NCI-H128 (cell line): ENCODE results near the gene FAM50A.

ENCODE experiments used
- DNase-seq: peaks from one replicate; lab custom pipeline; 2025; ENCODE audit not compliant: unreplicated experiment; lab: John Stamatoyannopoulos, UW

The FAM50A gene

DNA sequence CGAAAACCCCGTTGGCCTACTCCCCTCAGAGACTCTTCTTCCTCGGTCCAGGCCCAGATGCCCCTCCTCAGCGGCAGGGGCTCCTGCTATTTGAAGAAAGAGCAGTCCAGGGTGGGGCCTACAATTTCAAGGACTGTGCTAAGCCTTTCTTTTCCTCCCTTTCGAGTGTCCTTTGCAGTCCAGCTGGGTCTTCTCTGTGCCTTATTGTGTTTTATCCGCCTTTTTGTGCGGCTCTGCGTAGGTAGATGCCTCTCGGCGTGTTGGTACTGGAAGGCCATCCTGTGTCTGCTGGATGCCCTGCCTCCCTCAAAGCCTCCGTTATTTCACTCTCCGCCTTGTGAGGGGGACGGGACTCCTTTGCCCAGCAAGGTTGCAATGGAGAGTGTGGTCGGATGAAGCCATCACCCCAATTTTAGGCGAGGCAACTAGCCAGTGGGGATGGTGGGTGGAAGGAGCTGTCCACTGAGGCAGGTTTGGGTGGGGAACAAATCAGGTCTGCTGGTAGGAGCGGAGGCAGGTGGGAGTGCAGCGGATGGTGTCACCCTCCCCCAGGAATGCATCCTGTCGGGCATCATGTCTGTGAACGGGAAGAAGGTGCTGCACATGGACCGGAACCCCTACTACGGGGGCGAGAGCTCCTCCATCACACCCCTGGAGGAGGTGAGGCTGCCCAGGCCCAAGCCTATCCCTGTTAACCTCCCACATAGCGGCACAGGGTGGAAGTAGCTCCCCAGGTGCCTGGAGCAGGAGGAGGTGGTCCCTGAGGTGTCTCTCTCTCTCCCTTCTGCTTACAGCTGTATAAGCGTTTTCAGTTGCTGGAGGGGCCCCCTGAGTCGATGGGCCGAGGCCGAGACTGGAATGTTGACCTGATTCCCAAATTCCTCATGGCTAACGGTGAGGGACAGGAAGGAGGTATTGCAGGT, 5.7 kb upstream of the FAM50A start:
- no peak for DNase-seq

DNA sequence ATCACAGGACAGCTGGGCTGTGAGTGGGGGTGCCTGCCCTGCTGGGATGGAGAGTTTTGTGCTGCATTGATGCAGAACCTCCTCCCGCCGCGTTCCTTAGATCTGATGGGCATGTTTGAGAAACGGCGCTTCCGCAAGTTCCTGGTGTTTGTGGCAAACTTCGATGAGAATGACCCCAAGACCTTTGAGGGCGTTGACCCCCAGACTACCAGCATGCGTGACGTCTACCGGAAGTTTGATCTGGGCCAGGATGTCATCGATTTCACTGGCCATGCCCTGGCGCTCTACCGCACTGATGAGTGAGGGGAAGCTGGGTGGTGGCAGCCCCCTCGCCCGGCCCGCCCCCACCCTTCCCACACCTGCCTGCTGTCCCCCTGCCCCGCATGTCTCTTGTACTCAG, 4.1 kb upstream of the FAM50A start:
- no peak for DNase-seq

DNA sequence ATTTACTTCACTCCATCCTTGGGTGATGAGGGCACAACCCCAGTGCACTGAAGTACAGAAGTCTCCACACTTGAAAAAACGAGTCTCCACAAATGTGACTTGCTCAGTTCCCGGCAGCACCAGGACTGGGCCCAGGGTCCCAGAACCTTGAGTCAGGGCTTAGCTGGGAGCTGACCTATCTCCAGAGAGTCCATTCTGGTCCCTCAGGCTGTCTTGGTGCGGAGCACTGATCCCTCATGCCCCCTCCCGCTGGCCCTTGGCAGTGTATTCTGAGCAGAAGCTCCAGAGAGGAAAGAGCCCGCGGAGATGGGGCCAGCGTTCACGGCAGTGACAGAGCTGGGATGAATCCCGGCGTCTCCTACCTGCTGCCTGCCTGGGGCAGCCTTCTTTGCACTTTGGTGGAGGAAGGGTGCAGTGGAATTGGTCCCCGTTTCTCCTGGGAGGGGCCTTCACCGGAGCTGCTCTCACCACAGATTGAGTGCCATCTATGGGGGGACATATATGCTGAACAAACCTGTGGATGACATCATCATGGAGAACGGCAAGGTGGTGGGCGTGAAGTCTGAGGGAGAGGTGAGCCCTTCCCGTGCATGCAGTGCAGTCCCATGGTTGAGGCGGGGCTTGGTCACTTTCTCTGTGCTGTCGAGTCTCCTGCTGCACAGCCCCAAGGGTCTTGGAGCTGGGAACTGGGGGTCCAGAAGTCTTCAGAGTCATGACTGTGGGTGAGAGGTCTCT, 3.2 kb upstream of the FAM50A start:
- no peak for DNase-seq

DNA sequence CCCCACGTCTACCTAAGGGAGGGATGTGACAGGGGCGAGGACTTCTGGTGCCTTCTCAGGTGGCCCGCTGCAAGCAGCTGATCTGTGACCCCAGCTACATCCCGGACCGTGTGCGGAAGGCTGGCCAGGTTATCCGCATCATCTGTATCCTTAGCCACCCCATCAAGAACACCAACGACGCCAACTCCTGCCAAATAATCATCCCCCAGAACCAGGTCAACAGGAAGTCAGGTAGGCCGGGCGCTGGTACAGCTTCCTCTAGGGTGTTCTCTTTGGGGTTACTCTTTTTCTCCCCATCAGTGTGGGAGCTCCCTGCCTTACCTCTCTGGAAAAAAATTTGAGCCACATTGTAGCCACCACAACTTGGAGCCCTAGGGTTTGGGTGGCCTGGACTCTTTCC, 2.4 kb upstream of the FAM50A start:
- no peak for DNase-seq

DNA sequence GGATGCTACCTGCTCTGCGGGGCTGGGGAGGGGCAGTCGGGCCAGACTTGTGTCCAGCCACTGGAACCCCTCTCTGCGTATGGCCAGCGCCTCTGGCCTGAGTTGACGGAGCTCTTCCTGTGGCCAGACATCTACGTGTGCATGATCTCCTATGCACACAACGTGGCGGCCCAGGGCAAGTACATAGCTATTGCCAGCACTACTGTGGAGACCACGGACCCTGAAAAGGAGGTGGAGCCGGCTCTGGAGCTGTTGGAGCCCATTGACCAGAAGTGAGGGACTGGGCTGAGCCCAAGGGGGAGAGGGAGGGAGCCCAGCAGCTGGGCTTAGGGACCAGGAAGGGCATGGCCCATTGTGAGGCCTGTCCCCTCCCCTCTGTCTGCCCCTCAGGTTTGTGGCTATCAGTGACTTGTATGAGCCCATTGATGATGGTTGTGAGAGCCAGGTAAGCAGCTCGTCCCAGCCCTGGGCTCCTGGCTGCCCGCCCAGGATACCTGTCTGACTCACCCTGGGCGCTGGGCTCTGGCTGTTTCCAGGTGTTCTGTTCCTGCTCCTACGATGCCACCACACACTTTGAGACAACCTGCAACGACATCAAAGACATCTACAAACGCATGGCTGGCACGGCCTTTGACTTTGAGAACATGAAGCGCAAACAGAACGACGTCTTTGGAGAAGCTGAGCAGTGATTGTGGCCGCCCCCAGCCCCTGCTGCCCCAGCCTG, 1.8 kb upstream of the FAM50A start:
- DNase-seq = no peak

DNA sequence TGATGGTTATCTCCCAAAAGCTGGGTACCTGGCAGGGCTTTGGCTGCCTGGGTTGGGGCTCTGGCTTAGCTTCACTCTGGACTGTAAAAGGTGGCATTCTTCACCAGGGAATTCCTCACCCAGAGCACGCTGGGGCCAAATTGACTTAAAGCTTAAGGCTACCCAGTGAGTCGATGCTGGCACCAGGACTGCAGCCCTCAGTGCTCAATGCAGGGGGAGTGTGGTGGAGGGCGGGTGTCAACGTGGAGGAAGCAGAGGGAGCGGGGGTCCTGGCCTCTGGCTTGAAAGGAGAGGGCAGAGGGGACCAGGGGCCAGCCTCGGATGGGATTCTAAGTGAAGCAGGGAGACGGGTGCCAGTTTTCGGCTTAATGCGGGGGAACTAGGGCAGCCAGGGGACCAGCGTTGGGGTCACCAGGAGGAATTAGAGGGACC, 446 bp upstream of the FAM50A start:
- DNase-seq = no peak

DNA sequence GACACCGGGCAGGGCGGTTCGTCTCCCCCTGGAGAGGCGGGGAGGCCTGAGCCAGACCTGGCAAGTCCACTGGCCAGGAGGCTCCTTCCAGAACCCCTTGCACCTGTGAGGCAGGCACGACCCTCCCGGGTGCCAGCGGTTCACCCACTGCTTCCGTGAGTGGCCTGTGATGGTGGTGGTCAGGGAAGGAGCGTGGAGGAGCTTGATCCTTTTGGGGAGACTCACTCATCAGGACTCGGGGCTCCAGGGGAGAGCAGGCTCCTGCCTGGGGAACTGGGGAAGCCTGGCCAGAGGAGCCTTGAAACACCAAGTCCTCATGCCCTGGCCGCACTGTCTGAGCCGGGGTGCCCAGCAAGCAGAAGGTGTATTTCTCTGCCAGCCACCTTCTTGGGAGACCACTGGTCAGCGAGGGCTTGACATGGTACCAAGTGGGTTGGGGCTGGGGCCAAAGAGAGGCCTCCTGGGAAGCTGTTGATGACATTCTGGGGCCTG, 860 bp downstream of the FAM50A start:
- DNase-seq = no peak

DNA sequence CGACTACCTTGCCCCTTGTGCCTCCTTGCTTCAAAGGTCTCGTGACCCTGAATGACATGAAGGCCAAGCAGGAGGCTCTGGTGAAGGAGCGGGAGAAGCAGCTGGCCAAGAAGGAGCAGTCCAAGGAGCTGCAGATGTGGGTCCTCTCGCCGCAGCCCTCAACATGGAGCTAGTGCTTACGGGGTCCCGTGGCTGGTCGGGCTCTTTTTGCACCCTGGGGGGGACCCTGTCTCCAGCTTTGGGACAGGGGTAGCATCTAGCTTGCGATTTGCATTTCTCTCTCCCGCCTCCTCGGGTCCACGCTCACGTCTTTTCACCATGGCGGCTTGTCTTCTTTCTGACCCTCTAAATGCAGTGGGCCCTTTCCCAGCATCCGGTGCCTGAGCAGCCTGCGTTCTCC, 1.8 kb downstream of the FAM50A start:
- DNase-seq = no peak

DNA sequence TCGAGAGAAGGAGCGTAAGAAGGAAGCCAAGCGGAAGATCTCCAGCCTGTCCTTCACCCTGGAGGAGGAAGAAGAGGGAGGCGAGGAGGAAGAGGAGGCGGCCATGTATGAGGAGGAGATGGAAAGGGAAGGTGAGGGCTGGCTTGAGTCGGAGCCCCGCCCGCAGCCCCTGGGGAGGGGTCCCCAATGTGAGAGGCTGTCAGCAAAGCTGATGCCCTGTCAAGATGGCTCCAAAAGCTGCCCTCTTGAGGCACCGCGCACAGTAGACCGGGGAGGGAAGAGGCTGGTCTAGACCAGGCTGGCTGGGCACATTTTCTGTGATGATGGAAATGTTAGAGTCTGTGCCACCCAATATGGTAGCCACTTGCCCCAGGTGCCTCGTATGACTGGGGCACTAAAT, 2.5 kb downstream of the FAM50A start:
- DNase-seq = no peak

DNA sequence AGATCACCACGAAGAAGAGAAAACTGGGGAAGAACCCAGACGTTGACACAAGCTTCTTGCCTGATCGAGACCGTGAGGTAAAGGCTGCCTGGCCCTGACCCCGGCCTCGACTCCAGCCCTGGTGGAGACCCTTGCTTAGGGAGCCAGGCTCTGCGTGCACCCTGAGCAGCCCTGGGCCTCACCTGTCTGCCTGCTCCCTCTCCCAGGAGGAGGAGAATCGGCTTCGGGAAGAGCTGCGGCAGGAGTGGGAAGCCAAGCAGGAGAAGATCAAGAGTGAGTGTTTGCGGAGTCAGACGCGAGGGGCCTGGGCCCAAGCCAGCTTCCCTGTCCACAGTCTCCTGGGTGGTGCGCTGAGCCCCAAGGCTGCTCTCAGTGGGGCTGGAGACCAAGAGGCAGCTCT, 4.5 kb downstream of the FAM50A start:
- no peak for DNase-seq

DNA sequence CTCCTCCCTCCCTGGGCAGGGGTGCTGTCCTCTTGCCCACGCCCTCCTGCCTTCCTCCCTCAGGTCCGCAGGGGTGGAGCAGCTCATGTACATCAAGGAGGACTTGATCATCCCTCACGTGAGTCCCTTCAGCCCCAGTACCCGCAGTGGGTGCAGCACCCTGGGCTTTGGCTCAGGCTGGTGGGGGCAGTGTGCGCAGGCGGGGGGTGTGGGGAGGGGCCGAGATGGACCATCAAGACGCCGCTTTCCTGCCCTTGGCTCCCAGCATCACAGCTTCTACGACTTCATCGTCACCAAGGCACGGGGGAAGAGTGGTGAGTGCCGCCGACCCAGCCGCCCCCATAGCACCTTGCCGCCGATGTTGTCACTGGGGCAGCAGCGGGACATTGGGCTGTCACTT, 5.7 kb downstream of the FAM50A start:
- no peak for DNase-seq

DNA sequence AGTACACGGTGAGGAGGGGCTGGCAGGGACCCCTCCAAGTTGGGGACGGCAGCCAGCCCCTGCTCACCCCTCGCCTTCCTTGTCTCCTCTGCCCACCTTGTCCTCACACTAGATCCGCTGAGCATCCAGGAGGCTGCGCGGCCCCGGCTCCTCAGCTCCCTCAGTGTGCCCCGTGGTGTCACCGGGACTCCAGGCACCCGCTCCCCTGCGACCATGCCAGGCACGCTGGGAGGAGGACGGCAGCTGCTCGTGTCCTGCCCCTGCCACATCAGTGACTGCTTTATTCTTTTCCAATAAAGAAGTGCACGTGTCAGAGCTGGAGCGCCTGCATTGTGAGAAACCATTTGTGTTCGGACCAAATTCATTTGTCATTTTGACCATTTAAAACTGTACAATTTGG, 6.4 kb downstream of the FAM50A start:
- DNase-seq = no peak

DNA sequence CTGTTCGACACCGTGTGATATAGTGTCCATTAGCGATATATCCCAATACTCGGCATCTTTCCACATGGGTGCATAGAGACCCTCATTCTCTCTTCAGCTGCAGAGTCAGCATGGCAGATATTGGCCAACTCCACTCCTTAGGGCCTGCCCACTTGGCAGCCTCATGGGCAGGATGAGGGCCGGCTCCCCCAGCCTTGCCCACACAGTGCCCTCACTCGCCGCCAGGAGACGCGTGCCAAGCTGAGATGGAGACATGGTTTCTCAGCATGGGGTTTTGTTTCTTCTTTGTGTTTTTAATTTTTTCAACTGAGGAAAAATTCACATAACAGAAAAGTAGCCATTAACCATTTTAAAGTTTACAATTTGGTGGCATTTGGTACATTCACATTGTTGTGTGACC, 8.9 kb downstream of the FAM50A start:
- DNase-seq = no peak

DNA sequence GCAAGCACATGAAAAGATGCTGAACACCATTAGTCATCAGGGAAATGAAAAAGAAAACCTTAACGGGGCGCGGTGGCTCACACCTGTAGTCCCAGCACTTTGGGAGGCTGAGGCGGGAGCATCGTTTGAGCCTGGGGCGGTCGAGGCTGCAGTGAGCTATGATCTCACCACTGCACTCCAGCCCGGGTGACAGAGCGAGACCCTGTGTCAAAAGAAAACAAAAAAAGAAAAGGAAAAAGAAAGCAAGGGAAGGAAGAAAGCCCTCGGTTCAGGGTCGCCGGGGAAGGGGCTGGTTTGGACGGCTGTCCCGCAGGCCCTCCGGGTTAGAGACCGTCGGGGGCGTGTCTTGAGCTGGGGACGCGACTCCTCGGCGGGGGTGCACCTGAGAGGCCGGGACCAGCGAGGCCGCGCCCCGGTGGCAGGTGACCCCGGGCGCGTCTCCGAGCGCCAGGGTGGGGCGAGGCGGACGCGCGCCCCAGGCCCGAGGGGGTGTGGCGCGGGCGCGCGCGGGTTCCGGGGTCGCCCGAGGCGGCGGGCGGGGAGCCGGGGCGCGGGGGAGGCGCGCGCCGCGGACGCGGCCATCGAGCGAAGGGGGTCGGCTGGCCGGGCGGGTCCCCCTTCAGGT, 13.7 kb downstream of the FAM50A start:
- peak; percentile 44 for DNase-seq

DNA sequence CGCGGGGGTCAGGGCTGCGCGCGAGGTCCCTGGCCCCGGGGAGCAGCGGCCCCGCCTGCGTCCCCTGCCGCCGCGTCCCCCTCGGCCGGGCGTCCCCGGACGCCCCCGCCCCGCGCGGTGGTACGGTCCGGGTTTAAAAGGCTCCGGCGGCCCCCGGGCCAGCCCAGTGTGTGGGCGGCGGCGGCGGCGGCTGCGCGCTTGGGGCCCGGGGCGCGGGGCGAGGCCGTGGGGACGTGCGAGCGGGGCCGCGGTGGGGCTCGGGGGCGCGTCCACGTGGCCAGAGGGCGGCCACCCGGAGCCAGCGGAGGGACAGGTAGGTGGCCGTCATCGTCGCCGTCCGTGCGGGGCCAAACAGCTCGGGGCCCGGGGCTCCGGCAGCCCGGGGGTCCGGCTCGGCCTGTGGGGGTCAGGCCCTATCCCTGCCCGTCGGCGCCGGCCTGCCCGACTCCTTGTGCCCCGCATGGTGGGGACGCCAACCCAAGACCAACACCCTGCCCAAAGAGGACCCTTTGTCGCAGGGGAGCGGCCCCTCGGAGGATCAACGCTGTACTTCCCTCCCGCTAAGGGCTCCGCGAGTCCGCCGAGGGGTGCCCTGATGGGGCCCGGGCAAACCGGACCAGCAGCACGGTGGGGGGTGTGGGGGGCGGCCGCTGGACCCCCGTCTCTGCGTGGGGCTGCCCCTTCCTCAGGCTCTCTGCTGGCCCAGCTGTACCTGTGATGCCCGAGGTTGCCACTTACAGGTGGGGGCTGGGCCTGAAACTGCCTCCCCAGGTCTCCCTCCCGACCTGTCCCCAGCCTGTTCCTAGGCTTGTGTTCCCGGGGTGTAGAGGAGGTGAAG, 14.4 kb downstream of the FAM50A start, which contains the start of gene PLXNA3:
PLXNA3 (plus strand) TSS at position 166 of the 838 bp plus-strand sequence. CDS start 1,903 bp downstream, outside the sequence.
- no peak for DNase-seq

DNA sequence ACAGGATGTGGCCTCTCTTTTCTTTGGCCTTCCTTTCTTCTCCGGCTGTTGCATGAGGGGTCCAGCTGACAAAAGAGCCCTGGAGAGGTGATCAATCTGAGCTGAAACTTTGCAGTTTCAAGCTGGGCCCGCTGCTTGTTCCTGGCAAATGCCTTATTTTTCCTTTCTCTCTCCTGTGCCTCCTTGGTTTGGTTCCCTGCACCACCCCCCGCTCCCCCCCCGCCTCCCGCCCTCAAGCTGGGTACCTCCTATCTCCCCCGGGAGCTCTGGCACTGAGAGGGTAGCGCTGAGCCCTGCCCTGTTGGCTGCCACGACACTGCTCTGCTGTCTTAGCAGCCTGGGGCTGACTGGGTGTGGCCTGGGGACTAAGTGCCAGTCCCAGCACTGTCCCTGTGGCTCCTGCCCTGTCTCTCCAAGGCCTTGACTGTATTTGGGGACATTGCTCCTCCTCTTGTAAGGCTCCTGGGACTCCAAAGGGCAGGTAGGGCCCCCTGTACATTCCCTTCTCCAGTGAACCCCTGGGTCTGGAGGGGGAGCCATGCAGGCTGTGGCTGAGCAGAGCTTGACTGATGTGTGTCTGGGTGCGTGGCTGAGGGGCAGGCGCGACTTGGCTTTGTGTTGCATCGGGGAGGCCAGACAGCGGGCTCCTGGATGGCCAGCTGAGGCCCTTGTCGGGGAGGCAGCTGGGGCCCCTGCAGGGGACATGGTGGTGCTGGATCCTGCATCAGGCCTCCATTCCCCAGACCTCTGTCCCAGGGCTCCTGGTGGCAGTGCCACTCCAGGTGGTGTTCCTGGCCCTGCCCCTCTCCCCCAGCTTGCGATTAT, 15.2 kb downstream of the FAM50A start:
- no peak for DNase-seq

DNA sequence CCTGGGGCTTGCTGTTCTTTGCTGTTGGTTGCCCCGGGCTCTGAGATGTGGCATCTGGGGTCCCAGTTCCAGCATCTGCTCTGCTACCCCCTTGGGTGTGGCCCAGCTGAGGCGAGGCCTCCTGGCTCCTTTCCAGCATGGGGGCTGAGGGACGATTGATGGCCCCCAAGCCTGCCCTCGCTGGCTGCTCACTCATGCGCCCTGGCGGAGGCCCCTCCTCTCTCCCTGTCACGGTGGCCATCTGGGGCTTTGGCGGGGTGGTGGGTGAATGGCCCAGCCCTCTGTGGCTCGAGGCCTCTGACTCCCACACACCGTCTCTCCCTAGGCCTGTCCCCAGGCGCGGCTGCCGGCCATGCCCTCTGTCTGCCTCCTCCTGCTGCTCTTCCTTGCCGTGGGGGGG, 15.9 kb downstream of the FAM50A start:
- no peak for DNase-seq

DNA sequence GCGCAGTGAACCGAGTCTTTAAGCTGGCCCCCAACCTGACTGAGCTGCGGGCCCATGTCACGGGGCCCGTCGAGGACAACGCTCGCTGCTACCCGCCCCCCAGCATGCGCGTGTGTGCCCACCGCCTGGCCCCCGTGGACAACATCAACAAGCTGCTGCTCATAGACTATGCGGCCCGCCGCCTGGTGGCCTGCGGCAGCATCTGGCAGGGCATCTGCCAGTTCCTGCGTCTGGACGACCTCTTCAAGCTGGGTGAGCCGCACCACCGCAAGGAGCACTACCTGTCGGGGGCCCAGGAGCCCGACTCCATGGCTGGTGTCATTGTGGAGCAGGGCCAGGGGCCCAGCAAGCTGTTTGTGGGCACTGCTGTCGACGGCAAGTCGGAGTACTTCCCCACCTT, 16.4 kb downstream of the FAM50A start:
- no peak for DNase-seq

DNA sequence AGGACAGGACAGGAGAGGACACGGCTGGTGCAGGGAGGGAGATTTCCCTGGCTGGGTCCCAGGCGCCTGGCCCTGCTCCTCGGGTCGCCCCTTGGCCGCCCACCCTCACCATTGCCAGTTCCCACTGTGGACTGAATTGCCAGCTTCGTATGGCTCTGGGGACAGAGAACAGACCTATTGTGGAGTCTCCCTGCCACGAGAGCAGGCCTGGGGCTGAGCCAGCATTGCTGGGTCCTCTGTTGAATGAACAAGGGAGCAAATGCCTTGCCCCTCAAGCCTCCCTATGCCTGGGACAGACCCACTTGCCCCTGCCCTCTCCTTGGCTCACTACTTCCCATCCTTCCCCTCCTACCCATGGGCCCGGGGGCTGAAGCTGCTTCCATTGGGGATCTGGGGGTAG, 18.5 kb downstream of the FAM50A start:
- DNase-seq = no peak
